ENCODE measurements around the gene PRR7.

The PRR7 gene

DNA sequence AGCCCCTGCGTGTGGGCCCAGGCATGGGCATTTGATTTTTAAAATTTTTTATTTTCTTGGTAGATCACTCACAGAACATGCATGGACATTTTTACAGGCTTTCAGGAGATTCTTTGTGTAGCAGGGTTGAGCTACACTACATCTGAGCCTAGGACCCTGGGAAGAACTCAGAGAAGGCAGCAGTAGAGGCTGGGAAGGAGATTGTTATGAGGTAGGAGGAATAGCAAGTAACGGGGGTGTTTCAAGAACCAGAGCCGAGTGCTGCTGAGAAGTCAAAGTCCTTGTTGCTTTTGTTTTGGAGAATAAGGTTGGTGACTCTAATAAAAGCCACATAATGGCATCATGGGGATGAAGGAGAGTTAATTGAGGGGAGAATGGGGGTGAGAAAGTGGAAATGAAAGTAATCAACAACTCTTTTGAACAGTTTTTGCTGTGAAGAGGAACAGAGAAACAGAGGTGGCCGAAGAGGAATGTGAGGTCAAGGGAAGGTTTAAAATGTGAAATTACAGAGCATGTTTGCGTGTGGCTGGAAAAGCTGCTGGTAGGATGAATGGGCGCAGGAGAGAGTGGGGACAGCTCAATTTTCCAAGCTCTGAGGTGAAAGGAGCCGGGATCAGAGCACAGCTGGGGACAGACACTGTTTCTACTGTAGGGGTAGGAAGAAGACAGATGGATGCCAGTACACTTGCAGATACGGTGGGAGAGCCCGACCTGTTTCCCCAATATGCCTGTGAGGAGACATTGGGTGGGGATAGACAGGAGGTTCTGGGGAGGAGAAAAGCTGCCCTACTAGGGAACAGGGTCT is 55.5 kb downstream of the PRR7 start:
- no peak for DNase-seq

DNA sequence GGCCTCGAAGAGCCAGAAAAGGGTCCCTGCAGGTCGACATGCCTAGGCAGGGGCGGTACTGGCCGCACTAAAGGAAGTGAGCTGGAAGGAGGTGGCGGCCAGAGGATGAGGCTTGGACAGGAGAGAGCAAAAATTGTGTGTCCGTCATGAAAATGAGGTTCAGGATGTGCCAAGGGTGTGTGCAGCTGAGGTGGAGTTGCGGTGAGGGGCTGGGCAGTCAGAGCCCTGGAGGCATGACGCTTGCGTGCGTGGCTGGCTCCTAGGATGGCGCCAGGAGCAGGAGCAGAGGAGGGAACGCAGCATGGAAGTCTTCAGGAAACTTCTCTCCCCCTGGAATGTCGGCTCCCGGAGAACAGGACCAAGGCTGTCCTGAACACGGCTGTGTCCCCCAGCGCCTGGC is 56.3 kb downstream of the PRR7 start:
- DNase-seq: no peak

DNA sequence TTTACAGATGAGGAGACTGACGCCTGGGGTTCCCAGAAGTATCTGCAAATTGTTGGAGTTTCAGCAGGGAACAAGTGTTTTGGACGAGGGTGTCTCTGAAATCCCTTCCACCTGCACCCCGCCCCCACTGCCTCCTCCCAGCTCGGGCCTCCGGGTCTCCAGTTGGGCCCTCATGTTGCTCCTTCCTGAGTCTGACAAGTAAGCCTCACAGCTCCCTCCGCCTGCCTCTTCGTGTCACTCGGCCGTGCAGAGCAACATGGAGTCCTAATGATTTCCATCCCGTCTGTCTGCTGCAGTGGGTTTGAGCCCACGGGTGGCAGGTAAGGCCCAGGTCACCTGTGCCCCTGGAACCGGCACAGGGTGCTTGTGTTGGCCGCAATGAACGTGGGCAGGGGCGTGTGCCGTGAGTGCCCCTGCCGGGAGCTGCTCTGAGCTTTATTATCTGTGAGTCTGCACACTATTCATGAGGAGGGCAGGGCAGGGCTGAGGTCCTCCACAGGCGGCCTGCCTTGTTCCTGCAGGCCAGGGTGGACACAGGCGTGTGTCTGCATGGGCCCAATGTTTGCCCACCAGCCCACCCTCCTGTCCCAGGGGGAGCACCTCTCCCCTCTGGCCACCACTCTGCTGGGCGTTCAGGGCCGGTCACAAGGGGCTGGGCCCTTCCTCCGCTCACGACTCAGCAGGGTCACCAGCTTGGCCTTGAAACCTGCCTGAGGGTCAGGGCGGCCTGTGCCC is 56.9 kb downstream of the PRR7 start:
- no peak for DNase-seq

DNA sequence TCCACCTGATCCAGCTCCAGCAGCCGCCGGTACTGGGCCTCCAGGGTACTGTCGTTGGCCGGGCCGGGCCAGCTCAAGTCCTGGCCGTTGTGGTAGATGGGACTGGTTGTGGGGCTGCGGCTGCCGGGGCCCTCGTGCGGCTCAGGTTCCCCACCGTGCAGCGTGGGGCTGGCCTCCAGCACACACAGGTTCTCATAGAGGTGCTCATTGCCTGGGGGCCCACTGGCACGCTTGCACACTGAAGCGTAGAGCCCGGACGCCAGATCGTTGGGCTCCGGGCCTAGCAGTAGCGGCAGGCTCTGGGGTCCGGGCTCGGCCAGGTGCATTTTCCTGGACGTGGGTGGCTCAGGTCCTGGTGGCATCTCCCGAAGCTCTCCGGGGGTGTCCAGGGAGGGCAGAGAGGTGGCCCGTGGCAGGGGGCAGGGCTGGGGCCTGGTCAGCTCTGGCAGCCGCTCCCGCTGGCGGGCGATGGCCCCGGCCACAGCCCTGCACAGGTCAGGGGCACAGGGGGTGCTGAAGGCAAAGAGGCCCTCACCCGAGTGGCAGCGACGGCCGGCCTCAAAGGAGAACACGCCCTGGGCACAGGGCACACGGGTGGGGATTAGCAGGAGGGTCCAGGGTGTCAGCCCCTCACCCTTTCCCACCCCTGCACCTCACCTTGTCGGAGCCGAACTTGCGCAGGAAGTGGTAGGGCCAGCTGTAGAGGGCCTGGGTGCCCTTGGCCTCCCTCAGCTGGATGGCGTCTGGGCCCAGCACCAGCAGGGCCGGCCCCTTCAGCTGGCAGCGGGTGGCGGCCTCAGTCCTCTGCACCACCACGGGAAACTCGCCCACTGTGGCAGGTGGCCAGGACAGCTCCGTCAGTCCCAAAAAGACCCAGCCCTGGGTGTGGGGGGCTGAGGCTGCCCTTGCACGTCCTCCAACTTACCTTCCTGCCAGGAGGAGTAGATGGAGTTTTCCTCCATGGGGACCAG is 57.8 kb downstream of the PRR7 start:
- DNase-seq: no peak

DNA sequence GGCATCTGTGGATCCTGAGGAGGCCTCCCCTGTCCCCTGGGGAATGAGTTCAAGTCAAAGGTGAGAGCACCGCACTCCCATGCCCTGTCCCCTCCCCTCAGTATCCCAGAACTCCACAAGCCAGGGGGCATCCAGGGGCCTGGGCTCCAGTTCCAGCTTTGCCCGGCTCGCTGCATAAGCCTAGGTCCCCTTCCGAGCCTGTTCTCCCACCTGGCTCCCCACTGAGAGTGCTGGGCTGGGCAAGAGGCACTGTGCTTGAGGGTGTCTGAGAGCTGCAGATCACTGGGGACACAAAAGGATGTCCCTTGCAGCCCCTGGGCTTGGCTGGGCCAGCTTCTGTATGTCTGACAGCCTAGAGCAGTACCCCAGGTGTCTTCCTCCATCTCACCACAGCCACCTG is 58.5 kb downstream of the PRR7 start:
- DNase-seq: no peak
